PC-3 (cell line): ENCODE results near the gene FASLG.

Source experiments
- EZH2 ChIP-seq: fragments of 300-600 bp; sonication (generic); IDR thresholded peaks from one replicate; pipeline ENCODE4 v1.6.1; 2017; ENCODE audit warnings: antibody characterized with exemption, mild to moderate bottlenecking, low read length; ENCODE audit not compliant: unreplicated experiment
- TF ChIP-seq, protein P1 (sequence below): fragments of 300-600 bp; sonication (generic); conservative IDR thresholded peaks from 2 replicates; pipeline ENCODE4 v1.5.1; 2017; ENCODE audit warnings: antibody characterized with exemption, low read depth, mild to moderate bottlenecking, low read length

DNA sequence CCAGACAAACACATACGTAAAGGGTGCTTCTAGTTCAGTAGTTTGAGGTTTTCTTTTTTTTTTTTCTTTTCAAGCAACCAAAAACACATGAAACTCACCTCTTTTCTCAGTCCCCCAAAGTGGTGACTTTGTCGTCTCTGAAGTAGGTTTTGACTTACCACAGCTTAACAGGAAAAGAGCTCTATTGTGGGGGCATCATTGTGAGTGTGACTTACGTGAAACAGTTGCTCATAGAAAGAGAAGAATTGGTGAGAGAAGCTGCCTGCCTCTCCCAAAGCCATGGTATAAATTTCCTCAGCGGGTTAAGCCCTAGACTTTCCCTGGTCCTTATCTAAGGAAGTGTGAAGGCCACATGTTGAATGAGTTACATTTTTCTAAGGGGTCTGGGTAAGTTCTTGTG is 11.9 kb downstream of the FASLG start:
- TF ChIP-seq, protein P1, sequence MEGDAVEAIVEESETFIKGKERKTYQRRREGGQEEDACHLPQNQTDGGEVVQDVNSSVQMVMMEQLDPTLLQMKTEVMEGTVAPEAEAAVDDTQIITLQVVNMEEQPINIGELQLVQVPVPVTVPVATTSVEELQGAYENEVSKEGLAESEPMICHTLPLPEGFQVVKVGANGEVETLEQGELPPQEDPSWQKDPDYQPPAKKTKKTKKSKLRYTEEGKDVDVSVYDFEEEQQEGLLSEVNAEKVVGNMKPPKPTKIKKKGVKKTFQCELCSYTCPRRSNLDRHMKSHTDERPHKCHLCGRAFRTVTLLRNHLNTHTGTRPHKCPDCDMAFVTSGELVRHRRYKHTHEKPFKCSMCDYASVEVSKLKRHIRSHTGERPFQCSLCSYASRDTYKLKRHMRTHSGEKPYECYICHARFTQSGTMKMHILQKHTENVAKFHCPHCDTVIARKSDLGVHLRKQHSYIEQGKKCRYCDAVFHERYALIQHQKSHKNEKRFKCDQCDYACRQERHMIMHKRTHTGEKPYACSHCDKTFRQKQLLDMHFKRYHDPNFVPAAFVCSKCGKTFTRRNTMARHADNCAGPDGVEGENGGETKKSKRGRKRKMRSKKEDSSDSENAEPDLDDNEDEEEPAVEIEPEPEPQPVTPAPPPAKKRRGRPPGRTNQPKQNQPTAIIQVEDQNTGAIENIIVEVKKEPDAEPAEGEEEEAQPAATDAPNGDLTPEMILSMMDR = no peak
- TF ChIP-seq EZH2 = no peak
